GM21786 (cell line): ENCODE measurements around the gene LMOD1.
"Not testable (repeated sequence)": the region's sequence is repeated elsewhere in the genome, so short reads cannot be mapped to it uniquely, and the experiment has no call there.

Source experiments
- ATAC-seq: cut with Tn5 transposase; IDR thresholded peaks from one replicate; pipeline ENCODE4 v1.9.1; 2021; ENCODE audit not compliant: unreplicated experiment

Gene LMOD1

DNA sequence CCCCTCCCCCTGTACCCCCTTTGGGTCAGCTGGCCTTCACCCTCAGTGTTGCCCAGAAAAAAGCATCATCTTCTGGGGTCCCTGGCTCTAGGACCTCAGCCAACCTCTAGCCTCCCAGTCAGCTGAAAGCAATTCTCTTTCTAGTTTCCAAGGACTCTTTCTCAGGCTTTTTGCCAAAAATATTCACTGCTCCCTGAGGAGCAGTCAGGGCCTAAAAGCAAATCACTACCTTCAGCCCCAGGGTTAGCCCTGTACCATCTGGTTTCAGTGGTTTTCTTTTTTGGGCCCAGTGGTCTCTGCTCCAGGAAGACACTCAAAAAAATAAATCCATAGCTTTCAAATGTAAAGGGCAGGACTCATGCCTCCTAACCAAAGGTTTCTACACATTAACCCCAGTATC, 3.1 kb upstream of the LMOD1 start:
- ATAC-seq, result no peak

DNA sequence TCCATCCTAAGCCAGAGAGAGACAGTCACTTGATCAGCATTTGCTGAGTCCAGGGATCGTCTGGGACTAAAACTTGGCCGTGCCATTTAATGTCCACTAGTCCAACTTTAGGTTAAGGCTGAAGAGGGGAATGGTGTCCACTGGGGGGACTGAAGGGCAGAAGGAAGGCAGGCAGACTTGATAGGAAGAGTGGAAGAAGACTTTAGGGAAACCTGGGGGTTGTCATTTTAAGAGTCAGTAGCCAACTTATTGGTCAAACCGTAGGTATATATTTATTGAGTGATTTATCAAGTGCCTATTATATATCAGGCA, 1.3 kb upstream of the LMOD1 start:
- no peak for ATAC-seq

DNA sequence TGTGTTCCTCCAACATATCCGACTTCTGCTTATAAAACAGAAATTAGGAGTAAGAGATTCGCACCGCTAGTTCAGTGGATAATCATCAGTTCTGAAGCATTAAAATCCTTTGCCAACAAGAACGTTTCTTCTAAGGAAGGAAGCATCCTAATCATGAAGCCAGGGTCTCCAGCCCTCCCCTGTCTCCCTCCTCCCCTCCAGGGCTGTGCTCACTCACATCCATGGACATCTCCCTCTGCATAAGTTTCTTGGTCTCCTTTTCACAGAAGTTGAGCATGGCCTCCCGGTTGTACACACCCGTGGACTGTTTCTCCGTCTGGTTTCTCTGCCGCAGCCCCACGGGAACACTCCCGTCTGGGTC, 505 bp downstream of the LMOD1 start:
- ATAC-seq, result no peak

DNA sequence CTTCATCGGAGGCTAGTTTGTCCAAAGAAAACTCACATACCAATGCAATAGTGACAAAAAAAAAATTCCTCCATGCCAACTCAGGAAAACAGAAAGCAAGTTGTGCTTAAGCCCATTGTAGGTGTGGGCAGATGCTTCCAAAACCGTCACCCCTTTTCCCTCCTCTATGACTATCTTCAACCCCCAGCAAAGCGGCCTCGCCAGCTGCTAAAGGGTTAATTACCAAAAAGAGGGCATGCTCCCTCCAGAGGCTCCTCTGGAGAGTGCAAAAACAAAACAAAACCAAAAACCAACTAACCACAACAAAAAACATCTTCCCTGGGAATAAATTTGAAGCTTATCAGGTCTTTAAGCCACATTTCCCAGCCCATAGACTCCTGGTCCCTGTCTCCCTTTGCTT, 1.2 kb downstream of the LMOD1 start:
- no peak for ATAC-seq

DNA sequence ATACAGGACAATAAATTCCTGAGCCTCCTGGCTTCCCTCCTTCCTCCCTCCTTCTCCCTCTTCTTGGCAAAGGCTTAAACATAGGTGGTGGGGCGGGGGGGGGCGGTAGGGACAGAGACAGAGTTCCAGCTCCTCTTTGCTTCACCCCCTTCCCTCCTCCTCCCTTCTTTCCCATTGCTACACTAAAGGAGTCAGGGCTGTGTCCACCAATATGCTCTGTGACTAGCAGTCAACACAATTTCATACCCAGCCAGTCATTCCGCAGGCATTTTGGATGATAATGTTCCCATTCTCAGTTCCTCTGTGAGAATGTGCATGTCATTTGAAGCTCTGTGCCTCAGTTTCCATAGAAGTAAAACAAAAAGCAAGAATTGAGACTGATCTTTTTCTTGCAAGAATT, 1.7 kb downstream of the LMOD1 start:
- no peak for ATAC-seq

DNA sequence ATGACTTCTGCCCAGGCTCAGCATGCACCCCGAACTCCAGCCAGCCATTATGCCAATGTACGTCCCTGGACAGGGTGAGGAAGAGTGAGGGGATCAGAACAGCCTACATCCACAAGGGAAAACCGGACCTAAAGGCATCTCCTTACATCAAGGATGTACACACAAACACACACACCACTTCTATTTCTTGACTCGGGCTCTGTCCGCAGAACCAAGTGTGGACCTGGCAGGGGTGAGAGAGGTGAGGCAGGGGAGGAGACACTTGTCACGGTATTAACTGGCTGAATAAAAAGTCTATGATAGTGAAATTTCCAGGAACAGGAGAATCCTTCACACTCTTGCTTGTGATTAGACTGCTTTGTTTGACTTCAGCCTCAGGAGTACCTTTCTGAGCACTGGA, 2.3 kb downstream of the LMOD1 start:
- no peak for ATAC-seq

DNA sequence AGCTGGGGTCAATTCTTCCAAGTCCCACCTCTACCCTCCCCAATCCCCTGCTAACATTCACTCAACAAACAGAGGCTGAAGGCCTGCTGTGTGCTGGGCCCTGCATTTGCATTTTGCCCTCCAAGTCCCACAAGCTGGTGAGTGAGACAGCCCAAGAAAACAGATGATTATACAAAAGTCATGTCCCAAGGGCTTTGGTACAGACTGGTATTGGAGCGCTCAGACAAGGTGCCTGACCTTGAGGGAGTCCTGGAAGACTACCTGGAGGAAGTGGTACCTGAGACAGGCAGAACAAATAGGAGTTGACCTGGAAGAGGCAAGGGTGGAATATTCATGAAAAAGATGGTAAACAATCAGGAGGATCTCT, 4.2 kb downstream of the LMOD1 start:
- ATAC-seq, result no peak

DNA sequence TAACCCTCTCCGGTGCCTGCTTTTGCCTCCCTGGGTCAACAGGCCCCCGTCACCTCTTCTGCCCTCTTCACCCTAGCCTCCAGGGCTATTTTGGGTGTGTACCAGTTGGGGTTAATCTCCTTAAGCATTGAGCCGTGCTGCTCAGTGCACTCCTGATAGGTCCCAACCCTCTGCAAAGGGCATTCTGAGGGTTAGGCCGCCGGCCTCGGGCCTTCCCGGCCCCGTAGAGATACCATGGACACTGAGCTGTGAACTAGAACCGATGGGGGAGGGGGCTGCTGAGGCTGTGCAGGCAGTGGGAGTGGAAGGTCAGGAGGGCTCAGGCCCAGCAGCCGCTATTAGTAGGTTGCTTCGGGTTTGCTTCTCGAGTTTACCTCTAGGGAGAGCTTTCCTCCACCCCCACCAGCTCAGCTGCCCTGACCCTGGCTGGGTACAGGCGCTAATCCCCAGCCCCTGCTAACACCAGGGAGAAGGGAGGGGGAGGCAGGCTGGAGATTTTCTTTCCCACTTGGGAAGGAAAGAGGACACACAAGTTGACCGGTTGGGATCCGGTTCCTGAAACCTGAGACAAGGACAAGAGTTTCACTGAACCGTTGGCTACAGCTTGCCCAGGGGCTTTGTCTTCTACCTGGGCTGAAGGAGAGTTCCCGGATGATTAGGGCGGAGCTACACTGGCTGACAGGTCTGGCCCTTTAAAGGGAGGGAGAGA, 4.8 kb downstream of the LMOD1 start:
- no peak for ATAC-seq

DNA sequence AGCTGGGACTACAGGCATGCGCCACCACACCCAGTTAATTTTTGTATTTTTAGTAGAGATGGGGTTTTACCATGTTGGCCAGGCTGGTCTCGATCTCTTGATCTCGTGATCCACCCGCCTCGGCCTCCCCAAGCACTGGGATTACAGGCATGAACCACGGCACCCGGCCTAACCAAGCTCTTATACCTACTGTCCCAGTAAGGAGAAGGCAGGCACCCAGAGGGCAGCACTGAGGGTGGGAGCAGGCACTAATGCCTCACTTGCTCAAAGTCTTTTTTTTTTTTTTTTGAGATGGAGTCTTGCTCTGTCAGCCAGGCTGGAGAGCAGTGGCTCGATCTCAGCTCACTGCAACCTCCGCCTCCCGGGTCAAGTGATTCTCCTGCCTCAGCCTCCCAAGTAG, 6.0 kb downstream of the LMOD1 start:
- ATAC-seq, result not testable (repeated sequence)

DNA sequence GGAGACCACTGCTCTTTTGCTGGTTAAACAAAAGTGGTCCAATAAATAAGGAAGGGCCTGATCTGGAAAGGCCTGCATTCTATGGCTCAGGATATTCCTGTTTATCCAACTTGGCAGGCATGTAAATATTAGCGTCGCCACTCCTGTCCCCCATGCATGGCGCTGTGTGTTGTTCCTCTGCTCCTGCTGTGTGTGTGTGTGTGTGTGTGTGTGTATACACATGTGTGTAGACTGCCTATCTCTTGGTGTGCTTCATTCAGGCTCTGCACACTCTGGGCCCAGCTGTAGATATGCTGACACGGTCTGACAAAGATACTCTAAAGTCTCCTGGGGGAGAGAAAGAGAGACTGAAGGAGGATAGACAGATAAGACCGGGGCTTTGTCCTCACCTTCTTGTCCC, 6.8 kb downstream of the LMOD1 start:
- no peak for ATAC-seq

DNA sequence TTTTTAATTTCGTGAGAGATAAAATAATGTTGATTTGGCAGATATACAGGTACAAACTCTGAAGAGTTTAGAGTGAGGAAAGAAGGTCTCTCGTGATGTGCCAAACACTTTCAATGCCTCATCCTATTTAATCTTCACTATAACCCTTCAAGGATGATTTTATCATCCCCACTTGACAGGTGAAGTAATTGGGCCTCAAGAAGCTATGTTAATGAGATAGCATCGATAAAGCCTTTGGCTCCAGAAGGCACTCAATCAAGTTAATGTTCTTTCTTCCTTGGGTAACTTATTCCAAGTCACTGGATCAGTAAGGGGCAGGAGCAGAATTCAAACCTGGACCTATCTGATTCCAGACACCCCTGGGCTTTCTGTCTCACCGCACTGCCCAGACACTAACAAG, 7.2 kb downstream of the LMOD1 start:
- ATAC-seq, result no peak

DNA sequence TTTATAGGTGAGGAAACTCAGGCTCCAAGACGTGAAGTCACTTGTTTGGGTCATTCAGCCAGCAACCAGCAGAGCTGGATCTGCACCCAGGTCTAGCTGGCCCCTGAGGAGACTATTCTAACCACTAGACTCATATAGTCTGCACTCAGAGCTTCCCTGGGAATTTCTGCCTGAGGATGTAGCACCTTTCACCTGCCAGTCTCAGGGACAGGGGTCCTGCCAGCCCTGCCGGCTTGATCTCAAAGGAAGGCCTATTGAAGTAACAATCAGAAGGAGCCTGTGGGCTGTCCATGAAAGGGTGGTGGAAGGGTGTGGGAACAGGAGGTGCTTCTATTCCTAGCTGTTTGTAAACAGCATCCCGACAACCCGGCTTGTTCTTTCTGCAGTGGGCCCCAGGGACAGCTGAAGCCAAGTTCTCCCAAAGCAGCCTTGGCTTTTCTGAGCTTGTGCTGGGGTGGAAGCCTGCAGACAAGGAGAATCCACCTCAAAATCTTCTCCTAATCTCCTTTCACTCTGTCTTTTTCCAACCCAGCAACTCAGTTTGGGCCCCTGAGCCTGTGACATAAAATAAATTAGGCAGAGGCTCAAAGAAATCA, 7.8 kb downstream of the LMOD1 start:
- ATAC-seq, result no peak

DNA sequence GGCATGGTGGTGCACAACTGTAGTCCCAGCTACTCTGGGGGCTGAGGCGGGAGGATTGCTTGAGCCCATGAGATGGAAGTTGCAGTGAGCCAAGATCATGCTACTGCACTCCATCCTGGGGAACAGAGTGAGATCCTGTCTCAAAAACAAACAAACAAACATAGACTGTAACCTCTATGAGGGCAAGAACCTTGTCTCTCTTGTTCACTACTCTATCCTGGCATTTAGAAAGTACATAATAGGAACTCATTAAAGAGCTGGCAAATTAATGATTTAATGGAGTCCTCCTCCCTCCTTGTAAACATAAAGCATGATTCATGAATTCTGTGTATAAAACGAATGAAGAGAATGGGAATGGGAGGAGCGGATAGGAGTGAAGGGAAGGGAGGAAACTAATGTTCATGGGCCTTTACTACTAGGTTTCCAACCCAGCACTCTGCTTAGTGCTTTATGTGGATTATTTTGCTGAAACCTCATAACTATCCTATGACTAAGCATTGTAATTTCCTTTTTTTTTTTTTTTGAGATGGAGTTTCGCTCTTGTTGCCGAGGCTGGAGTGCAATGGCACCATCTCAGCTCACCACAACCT, 8.6 kb downstream of the LMOD1 start:
- ATAC-seq, result no peak

DNA sequence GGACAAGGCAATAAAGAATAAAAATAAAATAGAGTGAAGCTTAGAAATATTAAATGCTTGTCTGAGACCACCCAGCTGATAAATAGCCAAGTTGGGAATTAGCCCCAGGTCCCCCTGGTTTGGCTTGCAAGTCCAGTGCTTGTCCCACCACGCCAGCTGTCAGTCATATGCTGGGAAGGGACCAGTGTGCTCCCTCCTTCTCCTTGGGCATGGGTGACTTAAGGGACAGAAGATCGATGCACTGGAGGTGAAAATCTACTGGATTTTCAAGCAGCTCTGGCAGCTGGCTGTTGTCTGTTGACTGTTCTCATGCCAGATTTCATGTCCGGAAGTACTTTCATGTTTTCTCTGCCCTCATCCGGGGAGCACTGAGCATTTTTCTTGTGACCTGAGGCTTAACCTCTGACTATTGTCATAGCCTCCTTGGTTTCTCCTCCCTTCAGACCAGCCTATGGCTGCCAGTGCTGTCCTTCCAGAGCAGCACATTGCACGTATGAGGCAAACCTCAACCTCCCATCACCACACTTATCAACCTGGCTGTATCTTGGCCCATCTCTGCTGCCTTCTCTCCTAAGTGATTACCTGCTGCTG, 12.4 kb downstream of the LMOD1 start:
- no peak for ATAC-seq

DNA sequence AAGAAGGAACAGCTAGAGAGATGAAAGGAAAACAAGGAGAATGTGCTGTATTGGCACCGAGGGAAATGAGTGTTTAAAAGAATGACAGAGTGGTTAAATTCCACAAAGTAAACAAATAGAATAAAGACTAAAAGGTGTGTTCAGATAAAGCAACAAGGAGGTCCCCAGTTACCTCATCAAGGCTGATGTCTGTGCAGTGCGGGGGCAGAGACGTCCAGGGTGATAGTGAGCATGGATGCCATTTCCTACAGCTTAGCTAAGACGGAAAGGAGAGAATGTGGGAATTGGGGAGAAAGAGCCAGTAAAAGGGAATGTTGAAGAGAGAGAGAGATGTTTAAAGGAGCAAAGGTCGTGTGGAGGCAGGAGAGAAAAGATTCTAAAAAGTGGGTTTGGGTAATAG, 15.5 kb downstream of the LMOD1 start:
- ATAC-seq, result no peak

DNA sequence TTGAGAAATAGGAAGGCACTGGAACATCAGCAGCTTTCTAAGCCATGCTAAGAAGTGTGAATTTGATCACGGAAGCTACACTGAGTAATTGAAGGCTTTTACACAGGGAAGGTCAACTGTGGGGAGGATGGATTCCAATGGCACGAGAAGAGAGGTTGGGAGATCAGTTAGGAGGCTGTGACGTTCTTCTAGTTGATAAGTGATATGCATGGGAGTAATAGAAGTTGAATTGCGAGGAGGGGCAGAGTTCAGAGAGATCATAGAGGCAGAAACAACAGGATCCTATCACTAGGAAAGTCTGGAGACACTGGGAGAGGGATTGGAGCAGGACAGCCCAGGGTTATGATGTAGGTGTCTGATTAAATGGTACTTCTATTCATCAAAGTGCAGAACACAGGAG, 16.2 kb downstream of the LMOD1 start:
- ATAC-seq, result no peak

DNA sequence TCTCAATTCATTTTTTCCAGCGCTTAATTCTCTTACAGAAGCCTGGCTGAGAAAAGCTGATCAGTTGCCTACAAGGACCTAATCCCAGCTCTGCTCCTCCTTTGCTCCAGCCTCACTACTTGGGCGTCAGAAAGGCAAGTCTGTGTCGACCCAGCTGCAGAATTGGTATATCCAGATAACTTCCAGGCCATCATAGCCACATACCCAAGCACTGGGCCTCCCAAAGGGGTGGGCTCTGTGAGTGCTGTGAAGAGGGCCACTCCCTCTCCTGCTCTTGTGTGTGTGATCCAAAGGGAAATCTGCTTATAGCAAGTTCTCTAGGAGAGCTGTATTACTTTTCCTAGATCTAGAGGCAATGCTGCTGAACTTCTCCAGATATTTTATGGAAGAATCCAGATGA, 18.1 kb downstream of the LMOD1 start:
- ATAC-seq, result no peak

DNA sequence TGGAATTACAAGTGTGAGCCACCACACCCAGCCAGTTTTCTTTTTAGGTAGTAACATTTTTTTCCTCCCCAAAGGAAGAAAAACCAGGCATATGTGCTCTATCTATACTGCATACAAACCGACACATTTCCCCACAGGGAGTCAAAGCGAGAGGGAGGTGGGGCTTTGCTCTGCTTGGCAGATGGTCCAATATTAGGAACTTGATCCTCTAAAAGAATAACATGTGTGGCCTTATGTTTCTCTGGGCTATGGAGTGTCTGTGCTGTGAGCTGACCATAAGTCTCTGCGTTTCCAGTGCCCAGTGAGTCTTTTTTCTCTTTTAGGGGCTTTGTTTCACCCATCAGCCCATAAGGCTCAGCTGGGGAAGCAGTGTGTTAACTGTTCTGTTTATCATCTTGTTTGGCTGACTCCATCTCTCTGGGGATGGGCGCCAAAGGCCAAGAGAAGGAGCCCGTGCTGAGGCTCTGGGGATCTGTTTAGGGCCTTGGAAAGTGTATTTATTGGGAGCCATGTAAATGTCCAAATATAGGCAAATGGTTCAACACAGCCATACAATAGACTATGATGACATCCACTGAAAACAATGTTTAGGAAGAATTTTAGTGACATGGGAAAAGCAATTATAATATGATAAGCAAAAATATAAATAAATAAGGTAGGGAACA, 20.2 kb downstream of the LMOD1 start:
- no peak for ATAC-seq

DNA sequence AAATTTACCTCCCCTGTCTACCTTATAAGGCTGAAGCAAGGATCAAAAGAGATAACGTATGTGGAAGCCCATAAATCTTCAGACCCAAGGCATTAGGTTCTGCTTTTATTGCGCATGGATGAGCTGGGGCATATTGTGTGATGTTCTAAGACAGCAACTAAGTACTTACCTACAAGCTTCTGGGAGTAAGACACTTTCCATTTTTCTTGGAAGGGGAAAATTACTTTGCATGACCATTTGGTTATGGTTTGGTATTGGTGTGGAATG, 21.1 kb downstream of the LMOD1 start:
- ATAC-seq, result no peak

DNA sequence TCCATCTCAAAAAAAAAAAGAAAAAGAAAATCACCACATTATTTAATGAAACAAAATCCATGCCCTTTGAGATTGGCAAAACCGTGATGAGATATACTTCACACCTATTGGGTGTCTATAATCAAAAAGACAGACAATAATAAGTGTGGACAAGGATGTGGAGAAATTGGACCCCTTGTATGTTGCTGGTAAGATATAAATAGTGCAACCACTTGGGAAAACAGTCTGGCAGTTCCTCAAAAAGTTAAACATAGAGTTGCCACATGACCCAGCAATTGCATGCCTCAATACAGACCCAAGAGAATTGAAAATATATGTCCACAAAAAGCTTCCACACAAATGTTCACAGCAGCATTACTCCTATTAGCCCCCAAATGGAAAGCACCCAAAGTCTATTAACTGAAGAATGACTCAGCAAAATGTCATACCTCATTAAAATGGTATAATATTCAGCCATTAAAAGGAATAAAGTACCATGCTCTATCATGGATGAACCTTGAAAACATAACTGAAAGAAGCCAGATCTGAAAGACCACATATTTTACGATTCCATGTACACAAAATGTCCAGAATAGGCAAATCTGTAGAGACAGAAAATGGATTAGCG, 24.3 kb downstream of the LMOD1 start:
- ATAC-seq, result no peak

DNA sequence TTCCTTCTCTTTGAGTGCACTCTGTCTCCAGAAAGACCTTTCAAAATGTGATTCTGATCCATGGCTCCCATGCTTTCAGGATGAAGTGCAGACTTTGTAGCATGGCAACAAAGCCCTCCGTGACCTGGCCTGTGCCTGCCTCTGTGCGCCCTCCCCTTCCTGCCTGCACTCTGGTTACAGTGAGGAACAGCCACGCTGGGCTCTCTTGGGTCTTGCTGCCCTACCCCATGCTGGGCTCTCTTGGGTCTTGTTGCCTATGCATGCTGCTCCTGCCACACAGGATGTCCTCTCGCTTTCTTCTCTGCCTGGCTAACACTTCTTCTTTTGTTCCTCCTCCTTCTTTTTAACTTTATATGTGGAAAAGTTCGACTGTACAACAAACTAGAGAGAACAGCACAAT, 28.0 kb downstream of the LMOD1 start:
- no peak for ATAC-seq
